ENCODE measurements around the gene CASP3. TPM values are rescaled to one million over a fixed set of nuclear protein-coding genes. Genes with fewer than 3 reads are reported as not detected.

CASP3 gene
- 34.3 and 51.9 TPM in 2 replicates for total RNA-seq

GRCh38 chr4:184649026-184649970 is at the start of gene CASP3, which contains the start of gene PRIMPOL:
CASP3 (minus strand) TSS chr4:184649447; CDS start chr4:184638453, 10,994 bp downstream.
PRIMPOL (plus strand) TSS chr4:184649738; CDS start chr4:184657141, 7,403 bp downstream.

Other genes starting within 250 kb of the CASP3 start
- 20.5 and 32.1 TPM in 2 replicates for gene IRF2, start 174.9 kb downstream of the CASP3 start, total RNA-seq
- gene PRIMPOL, start 291 bp upstream of the CASP3 start, total RNA-seq: 13.5 and 15.4 TPM in 2 replicates
- 9.1 and 26.2 TPM in 2 replicates for gene CENPU, start 84.6 kb upstream of the CASP3 start, total RNA-seq
- 29.6 and 31.5 TPM in 2 replicates for gene ACSL1, start 176.5 kb upstream of the CASP3 start, total RNA-seq

Data from aortic smooth muscle cell (primary cell).